Mucosa of descending colon (tissue), 3 donors: ENCODE measurements around the gene HNRNPUL1. TPM values are rescaled to one million over a fixed set of nuclear protein-coding genes. Genes with fewer than 3 reads are reported as not detected.

Experiments used
- ATAC-seq: fragments of 200-7000 bp; cut with Tn5 transposase; one replicate; pipeline ENCODE4 v1.9.1; 2020; ENCODE audit warnings: mild to moderate bottlenecking, moderate library complexity
- DNase-seq, 3 donors: peaks; one replicate each; pipeline ENCODE4 v3.0.0-alpha.2; 2020
- H3K36me3 ChIP-seq: fragments of 200-600 bp; one replicate; pipeline ENCODE4 v1.8.0; 2021; ENCODE audit warnings: low read depth, mild to moderate bottlenecking
- H3K4me1 ChIP-seq: fragments of 200-600 bp; one replicate; pipeline ENCODE4 v1.8.0; 2021; ENCODE audit warnings: low read depth, mild to moderate bottlenecking
- H3K4me3 ChIP-seq: fragments of 200-600 bp; one replicate; pipeline ENCODE4 v1.8.0; 2021; ENCODE audit warnings: mild to moderate bottlenecking
- H3K9me3 ChIP-seq: fragments of 200-600 bp; one replicate; pipeline ENCODE4 v1.8.0; 2021; ENCODE audit warnings: mild to moderate bottlenecking
- CTCF ChIP-seq: fragments of 200-600 bp; IDR thresholded peaks from one replicate; pipeline ENCODE4 v1.8.0; 2022; ENCODE audit warnings: antibody characterized with exemption, mild to moderate bottlenecking
- intact Hi-C, 2 donors: fragments of 100-400 bp; cut with DNase I in 1 of 2; cut with micrococcal nuclease in 1 of 2; formaldehyde crosslinking; loops; one replicate each; pipeline versions ENCODE4 v1.11.0 to v1.11.1; 2022; cut with DNase I, micrococcal nuclease
- total RNA-seq, 3 donors: library from RNA; stranded (reverse); fragmentation: NEBNext Ultra II Directional in 2 of 3; extraction: Animal tissue kit (Norgen Biotek cat#: 25700) in 2 of 3; gene quantifications; one replicate each; pipeline versions ENCODE4 v1.2.1 to v1.2.4, GENCODE V29; 2021 to 2023
- donor health status: DM: no; HTN: no; CAD: no; lungs with moderate emphysema.
- donor health status: DM: no; HTN: no; CAD: no.
- donor health status: DM: no; HTN: yes; CAD: no.

The HNRNPUL1 gene
- total RNA-seq, 3 donors from 2014 or later: 155 to 234 (median 190) TPM

- TF ChIP-seq CTCF: no peak
- Histone ChIP-seq H3K4me1 (peaks cover 23% of the 10 kb centered on the region), H3K4me3 (peak overlapping the region; percentile 44), H3K9me3 (no peaks in the 10 kb centered on the region), H3K36me3 (peaks cover 6% of the 10 kb centered on the region)
- DNase-seq (peak in 1 of 3 donors; percentile 60), ATAC-seq (peak; percentile 60)
- intact Hi-C loops: no loop called here
Measured at GRCh38 chr19:41309180-41310032, 45.2 kb downstream of the HNRNPUL1 start.

GRCh38 chr19:41310033-41310831, 46.1 kb downstream of the HNRNPUL1 start, which contains the start of gene CCDC97:
TSS of gene CCDC97 (plus strand) at chr19:41310172. CDS start at chr19:41310311, 139 bp downstream.
- intact Hi-C loops: no loop called here
- no peaks in the 10 kb centered on the region for H3K36me3 ChIP-seq
- DNase-seq: peak; percentile 86 to 92 (median 91)
- H3K4me3 ChIP-seq: peak within 1 kb of the TSS; percentile 44
- peak; percentile 86 for ATAC-seq
- H3K9me3 ChIP-seq: no peaks in the 10 kb centered on the region
- peaks cover 23% of the 10 kb centered on the region for H3K4me1 ChIP-seq
- TF ChIP-seq CTCF: no peak

DNA sequence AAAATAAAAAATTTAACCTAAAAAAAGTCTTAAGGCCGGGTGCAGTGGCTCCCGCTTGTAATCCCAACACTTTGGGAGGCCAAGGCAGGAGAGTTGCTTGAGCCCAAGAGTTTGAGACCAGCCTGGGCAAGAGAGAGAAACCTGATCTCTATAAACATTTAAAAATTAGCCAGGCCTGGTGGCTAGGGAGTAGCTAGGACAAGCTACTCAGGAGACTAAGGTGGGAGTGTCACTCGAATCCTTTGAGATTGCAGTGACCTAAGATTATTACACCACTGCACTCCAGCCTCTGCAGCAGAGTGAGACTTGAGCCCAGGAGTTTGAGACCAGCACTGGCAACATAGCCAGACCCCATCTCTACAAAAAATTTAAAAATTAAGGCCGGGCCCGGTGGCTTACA, 46.9 kb downstream of the HNRNPUL1 start:
- H3K9me3 ChIP-seq: no peaks in the 10 kb centered on the region
- intact Hi-C loops: no loop called here
- DNase-seq (no peak), ATAC-seq (no peak)
- no peaks in the 10 kb centered on the region for H3K36me3 ChIP-seq
- no peak for TF ChIP-seq CTCF
- H3K4me1 ChIP-seq: peaks cover 23% of the 10 kb centered on the region
- no peak overlapping the region for H3K4me3 ChIP-seq

DNA sequence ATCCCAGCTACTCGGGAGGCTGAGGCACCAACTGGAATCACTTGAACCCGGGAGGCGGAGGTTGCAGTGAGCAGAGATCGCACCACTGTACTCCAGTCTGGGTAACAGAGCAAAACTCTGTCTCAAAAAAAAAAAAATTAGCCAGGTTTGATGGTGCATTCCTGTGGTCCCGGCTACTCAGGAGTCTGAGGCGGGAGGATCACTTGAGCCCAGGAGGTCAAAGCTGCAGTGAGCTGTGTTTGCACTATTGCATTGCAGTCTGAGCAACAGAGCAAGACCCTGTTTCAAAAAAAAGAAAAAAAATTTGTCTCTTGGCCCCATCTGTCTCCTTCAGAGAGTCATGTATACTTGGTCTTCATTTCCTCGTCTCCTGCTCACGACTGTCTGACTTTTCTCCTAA, 47.4 kb downstream of the HNRNPUL1 start:
- no peak for ATAC-seq
- intact Hi-C loops: no loop called here
- TF ChIP-seq CTCF: no peak
- Histone ChIP-seq H3K36me3 (peaks cover 5% of the 10 kb centered on the region), H3K4me3 (no peak overlapping the region), H3K9me3 (no peaks in the 10 kb centered on the region), H3K4me1 (peaks cover 23% of the 10 kb centered on the region)
- no peak for DNase-seq

- no peak for TF ChIP-seq CTCF
- intact Hi-C loops: no loop called here
- peaks cover 9% of the 10 kb centered on the region for H3K36me3 ChIP-seq
- no peak overlapping the region for H3K4me3 ChIP-seq
- H3K9me3 ChIP-seq: no peaks in the 10 kb centered on the region
- DNase-seq (peak in 1 of 3 donors; percentile 40), ATAC-seq (no peak)
- H3K4me1 ChIP-seq: peaks cover 4% of the 10 kb centered on the region
Measured at GRCh38 chr19:41316306-41316920, 52.2 kb downstream of the HNRNPUL1 start.
